RWPE1 (cell line): Measurements from ENCODE around the gene BOC.

Source experiments
- CTCF ChIA-PET: fragments of 350-600 bp; sonication (Branson Sonifier 250); formaldehyde crosslinking; extraction: SDS; loops from one replicate; lab custom pipeline; 2021; lab: Yijun Ruan, JAX
- POLR2A ChIA-PET: fragments of 400-600 bp; formaldehyde crosslinking; extraction: SDS; loops from one replicate; lab custom pipeline; 2020; ENCODE audit warnings: antibody characterized with exemption; ENCODE audit not compliant: low non-redundant PET; lab: Yijun Ruan, JAX
- DNase-seq: peaks from one replicate; pipeline ENCODE4 v3.0.0; 2012; ENCODE audit warnings: low spot score
- H3K27ac ChIP-seq: fragments of 450-650 bp; 2 replicates; pipeline ENCODE4 v1.5.1; 2017
- TF ChIP-seq, protein P1 (sequence below): fragments of 450-650 bp; conservative IDR thresholded peaks from 2 replicates; pipeline ENCODE4 v1.5.1; 2017; ENCODE audit warnings: low read depth, mild to moderate bottlenecking

Gene BOC

DNA sequence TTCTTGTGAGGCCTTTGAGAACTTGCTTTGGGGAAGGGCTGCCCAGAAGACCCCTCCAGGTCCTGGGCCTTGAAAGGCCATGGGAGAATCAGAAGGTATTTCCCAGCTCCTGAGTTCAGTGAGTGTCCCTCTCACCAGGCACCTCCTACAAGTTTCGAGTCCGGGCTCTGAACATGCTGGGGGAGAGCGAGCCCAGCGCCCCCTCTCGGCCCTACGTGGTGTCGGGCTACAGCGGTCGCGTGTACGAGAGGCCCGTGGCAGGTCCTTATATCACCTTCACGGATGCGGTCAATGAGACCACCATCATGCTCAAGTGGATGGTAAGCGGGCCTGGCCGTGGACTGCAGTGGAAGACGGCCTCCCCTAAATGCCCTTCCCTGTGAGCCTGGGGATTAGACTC, 68.3 kb downstream of the BOC start:
- POLR2A ChIA-PET = no interaction called here
- TF ChIP-seq, protein P1, sequence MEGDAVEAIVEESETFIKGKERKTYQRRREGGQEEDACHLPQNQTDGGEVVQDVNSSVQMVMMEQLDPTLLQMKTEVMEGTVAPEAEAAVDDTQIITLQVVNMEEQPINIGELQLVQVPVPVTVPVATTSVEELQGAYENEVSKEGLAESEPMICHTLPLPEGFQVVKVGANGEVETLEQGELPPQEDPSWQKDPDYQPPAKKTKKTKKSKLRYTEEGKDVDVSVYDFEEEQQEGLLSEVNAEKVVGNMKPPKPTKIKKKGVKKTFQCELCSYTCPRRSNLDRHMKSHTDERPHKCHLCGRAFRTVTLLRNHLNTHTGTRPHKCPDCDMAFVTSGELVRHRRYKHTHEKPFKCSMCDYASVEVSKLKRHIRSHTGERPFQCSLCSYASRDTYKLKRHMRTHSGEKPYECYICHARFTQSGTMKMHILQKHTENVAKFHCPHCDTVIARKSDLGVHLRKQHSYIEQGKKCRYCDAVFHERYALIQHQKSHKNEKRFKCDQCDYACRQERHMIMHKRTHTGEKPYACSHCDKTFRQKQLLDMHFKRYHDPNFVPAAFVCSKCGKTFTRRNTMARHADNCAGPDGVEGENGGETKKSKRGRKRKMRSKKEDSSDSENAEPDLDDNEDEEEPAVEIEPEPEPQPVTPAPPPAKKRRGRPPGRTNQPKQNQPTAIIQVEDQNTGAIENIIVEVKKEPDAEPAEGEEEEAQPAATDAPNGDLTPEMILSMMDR = no peak
- CTCF ChIA-PET = no interaction called here
- no peak for DNase-seq
- H3K27ac ChIP-seq = no peak overlapping the region

DNA sequence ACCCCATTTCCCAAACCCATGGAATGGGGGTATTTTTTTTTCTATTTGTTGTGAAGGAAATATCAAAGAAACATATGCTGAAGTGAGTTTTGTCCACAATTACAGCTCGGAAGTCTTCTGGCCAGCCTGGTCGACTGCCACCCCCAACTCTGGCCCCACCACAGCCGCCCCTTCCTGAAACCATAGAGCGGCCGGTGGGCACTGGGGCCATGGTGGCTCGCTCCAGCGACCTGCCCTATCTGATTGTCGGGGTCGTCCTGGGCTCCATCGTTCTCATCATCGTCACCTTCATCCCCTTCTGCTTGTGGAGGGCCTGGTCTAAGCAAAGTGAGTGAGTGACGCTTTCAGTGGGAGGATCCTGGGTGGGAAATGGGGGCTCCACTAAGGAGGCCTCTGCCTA, 71.9 kb downstream of the BOC start:
- ChIA-PET CTCF (no interaction called here), POLR2A (no interaction called here)
- DNase-seq = no peak
- no peak overlapping the region for H3K27ac ChIP-seq
- TF ChIP-seq, protein P1 = no peak

- POLR2A ChIA-PET = no interaction called here
- no peak overlapping the region for H3K27ac ChIP-seq
- CTCF ChIA-PET = no interaction called here
- TF ChIP-seq, protein P1 = no peak
- no peak for DNase-seq
Measured at GRCh38 chr3:113284453-113285050, 73.2 kb downstream of the BOC start.

- TF ChIP-seq, protein P1 = no peak
- no peak overlapping the region for H3K27ac ChIP-seq
- POLR2A ChIA-PET = no interaction called here
- CTCF ChIA-PET = interaction anchor here (1.1 kb wide), 1 partner anchor 149 kb away, joined by 3 read pairs; no protein-coding TSS in a partner anchor
- no peak for DNase-seq
Measured at GRCh38 chr3:113285226-113285625, 73.9 kb downstream of the BOC start.

DNA sequence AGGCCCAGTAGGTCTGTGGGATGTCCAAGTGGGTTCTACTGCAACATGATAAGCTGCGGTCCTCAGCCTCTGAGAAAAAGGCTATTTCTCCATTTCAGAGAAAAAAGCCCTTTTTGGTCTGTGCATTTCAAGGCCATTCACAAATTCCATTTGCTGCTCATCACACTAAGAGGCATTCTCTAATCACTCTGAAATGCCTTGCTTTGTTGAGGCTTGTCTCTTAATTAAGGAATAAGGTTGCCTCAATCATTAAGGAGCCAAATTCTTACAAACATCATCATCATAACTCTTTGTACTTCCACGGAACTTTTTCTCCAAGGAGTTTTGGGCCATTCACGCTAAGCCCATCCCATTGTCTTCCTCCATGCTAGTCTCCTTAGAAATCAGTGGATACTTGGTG, 74.4 kb downstream of the BOC start:
- no peak overlapping the region for H3K27ac ChIP-seq
- CTCF ChIA-PET = interaction anchor here (1.1 kb wide), 1 partner anchor 149 kb away, joined by 3 read pairs; no protein-coding TSS in a partner anchor
- DNase-seq = no peak
- TF ChIP-seq, protein P1 = no peak
- POLR2A ChIA-PET = no interaction called here

GRCh38 chr3:113286524-113286923, 75.2 kb downstream of the BOC start:
- CTCF ChIA-PET = interaction anchor here (2.4 kb wide), 1 partner anchor 151 kb away, joined by 17 read pairs; no protein-coding TSS in a partner anchor
- H3K27ac ChIP-seq = no peak overlapping the region

More at GRCh38 chr3:113286524-113286923, 75.2 kb downstream of the BOC start:
- TF ChIP-seq, protein P1 = no peak
- DNase-seq = no peak
- POLR2A ChIA-PET = no interaction called here
